OCI-LY1 (cell line): ENCODE measurements around the gene NUTM1.

Experiments used
- H2AFZ ChIP-seq: fragments of 200-600 bp; sonication (generic), shearing (Covaris generic); 2 replicates; pipeline ENCODE4 v1.6.0; 2014; ENCODE audit warnings: antibody characterized with exemption, mild to moderate bottlenecking, low read length
- H3F3A ChIP-seq: fragments of 200-600 bp; sonication (generic), shearing (Covaris generic); 2 replicates; pipeline ENCODE4 v1.6.0; 2014; ENCODE audit warnings: mild to moderate bottlenecking, antibody characterized with exemption, low read length, moderate library complexity; ENCODE audit not compliant: insufficient read depth
- H3K27ac ChIP-seq: fragments of 200-600 bp; sonication (generic); 2 replicates; pipeline ENCODE4 v1.5.1; 2014; ENCODE audit warnings: low read length, mixed run types, mild to moderate bottlenecking, low read depth; ENCODE audit not compliant: poor library complexity, severe bottlenecking
- H3K27me3 ChIP-seq: fragments of 200-600 bp; sonication (generic); 2 replicates; pipeline ENCODE4 v1.6.0; 2014; ENCODE audit warnings: antibody characterized with exemption, mild to moderate bottlenecking, low read length, moderate library complexity; ENCODE audit not compliant: insufficient read depth
- H3K36me3 ChIP-seq: fragments of 200-600 bp; sonication (generic); 2 replicates; pipeline ENCODE4 v1.6.1; 2014; ENCODE audit warnings: mild to moderate bottlenecking, antibody characterized with exemption, low read length, moderate library complexity, mixed read lengths; ENCODE audit not compliant: insufficient read depth
- H3K4me1 ChIP-seq: fragments of 200-600 bp; sonication (generic); 2 replicates; pipeline ENCODE4 v1.5.1; 2014; ENCODE audit warnings: mild to moderate bottlenecking, low read length, moderate library complexity; ENCODE audit not compliant: insufficient read depth, severe bottlenecking
- H3K4me2 ChIP-seq: fragments of 200-600 bp; sonication (generic), shearing (Covaris generic); 2 replicates; pipeline ENCODE4 v1.6.1; 2014; ENCODE audit warnings: low read length
- H3K4me3 ChIP-seq: fragments of 200-600 bp; sonication (generic); 2 replicates; pipeline ENCODE4 v1.5.1; 2014; ENCODE audit warnings: low read length, low read depth, mild to moderate bottlenecking, mixed read lengths; ENCODE audit not compliant: poor library complexity, severe bottlenecking
- H3K79me2 ChIP-seq: fragments of 200-600 bp; shearing (Covaris generic); 2 replicates; pipeline ENCODE4 v1.6.1; 2016; ENCODE audit warnings: mixed run types, low read length, mixed read lengths; ENCODE audit not compliant: insufficient read depth
- H3K9ac ChIP-seq: fragments of 200-600 bp; sonication (generic), shearing (Covaris generic); 2 replicates; pipeline ENCODE4 v1.6.1; 2014; ENCODE audit warnings: mild to moderate bottlenecking, low read length, mixed read lengths
- H3K9me2 ChIP-seq: fragments of 200-600 bp; sonication (generic), shearing (Covaris generic); 2 replicates; pipeline ENCODE4 v1.6.1; 2014; ENCODE audit warnings: low read depth, mild to moderate bottlenecking, low read length, mixed read lengths
- H3K9me3 ChIP-seq: fragments of 200-600 bp; shearing (Covaris generic); 2 replicates; pipeline ENCODE4 v1.6.1; 2014; ENCODE audit warnings: low read length, mixed read lengths
- H4K20me1 ChIP-seq: fragments of 200-600 bp; sonication (generic), shearing (Covaris generic); 2 replicates; pipeline ENCODE4 v1.6.0; 2016; ENCODE audit warnings: mild to moderate bottlenecking, low read length; ENCODE audit not compliant: insufficient read depth
- EZH2 ChIP-seq: fragments of 200-600 bp; sonication (generic), shearing (Covaris generic); IDR thresholded peaks from 2 replicates; pipeline ENCODE4 v1.8.0; 2017; ENCODE audit warnings: borderline replicate concordance, mixed run types, mild to moderate bottlenecking, antibody characterized with exemption, low read length, moderate library complexity, mixed read lengths
- TF ChIP-seq, protein P1 (sequence below): fragments of 200-600 bp; sonication (generic), shearing (Covaris generic); IDR thresholded peaks from 2 replicates; pipeline ENCODE4 v1.5.1; 2017; ENCODE audit warnings: mild to moderate bottlenecking, antibody characterized with exemption, low read length, moderate library complexity, mixed read lengths

NUTM1 gene

GRCh38 chr15:34314491-34315490, 28.3 kb upstream of the NUTM1 start:
- TF ChIP-seq, protein P1, sequence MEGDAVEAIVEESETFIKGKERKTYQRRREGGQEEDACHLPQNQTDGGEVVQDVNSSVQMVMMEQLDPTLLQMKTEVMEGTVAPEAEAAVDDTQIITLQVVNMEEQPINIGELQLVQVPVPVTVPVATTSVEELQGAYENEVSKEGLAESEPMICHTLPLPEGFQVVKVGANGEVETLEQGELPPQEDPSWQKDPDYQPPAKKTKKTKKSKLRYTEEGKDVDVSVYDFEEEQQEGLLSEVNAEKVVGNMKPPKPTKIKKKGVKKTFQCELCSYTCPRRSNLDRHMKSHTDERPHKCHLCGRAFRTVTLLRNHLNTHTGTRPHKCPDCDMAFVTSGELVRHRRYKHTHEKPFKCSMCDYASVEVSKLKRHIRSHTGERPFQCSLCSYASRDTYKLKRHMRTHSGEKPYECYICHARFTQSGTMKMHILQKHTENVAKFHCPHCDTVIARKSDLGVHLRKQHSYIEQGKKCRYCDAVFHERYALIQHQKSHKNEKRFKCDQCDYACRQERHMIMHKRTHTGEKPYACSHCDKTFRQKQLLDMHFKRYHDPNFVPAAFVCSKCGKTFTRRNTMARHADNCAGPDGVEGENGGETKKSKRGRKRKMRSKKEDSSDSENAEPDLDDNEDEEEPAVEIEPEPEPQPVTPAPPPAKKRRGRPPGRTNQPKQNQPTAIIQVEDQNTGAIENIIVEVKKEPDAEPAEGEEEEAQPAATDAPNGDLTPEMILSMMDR: no peak
- TF ChIP-seq EZH2: no peak
- Histone ChIP-seq H3K9ac (no peak overlapping the region), H3K4me2 (no peak overlapping the region), H3K27me3 (no peaks in the 10 kb centered on the region), H3F3A (no peaks in the 10 kb centered on the region), H3K27ac (no peak overlapping the region), H3K9me2 (no peaks in the 10 kb centered on the region), H3K4me3 (no peak overlapping the region), H3K4me1 (no peaks in the 10 kb centered on the region), H3K79me2 (no peaks in the 10 kb centered on the region), H4K20me1 (no peaks in the 10 kb centered on the region), H3K9me3 (no peaks in the 10 kb centered on the region), H3K36me3 (no peaks in the 10 kb centered on the region), H2AFZ (no peak overlapping the region)

DNA sequence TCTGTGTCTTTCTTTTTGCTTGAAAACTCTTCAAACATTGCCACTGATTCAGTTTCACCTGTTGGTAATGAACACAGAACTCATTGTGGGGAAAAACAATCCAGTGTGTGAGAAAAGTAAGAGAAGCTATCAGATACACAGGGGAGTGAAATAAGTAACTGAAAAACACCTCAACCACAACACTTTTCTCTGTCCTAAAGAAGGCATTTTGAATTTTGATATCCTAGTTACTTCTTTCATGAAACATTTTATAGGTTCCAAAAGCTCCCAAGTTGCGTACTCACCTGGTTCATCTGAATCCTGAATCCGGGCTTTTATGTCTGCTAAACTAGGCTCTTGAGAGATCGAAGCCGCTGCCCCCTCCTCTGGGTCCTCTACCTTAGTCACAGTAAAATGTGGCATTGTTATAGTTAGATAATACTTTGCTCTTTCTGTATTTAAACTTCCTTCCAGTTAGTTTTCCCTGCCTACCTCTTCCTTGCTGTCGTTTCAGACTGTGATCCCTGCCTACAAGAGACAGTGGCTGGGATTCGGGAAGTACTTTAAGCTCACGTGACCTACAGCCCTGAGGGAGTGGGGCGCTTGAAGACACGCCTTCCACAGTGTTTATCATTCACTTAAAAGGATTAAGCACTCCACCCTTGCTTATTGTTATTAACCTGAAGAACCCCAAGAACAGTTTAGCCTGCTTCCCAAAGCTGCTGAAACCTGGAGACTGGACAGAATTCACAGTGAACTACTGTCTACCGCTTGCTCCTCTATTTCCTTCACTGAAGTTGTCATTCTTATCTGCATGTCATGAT, 24.6 kb upstream of the NUTM1 start:
- no peaks in the 10 kb centered on the region for H3K4me1 ChIP-seq
- H3K27ac ChIP-seq: no peak overlapping the region
- no peaks in the 10 kb centered on the region for H3K79me2 ChIP-seq
- no peak overlapping the region for H2AFZ ChIP-seq
- no peaks in the 10 kb centered on the region for H3K27me3 ChIP-seq
- no peaks in the 10 kb centered on the region for H3K36me3 ChIP-seq
- no peaks in the 10 kb centered on the region for H4K20me1 ChIP-seq
- H3F3A ChIP-seq: no peaks in the 10 kb centered on the region
- peak overlapping the region; percentile 36 for H3K4me3 ChIP-seq
- no peak overlapping the region for H3K9ac ChIP-seq
- H3K9me2 ChIP-seq: no peaks in the 10 kb centered on the region
- H3K4me2 ChIP-seq: 0 out of 2 replicates have a peak overlapping the region, but pooled peaks have one; percentile 31
- H3K9me3 ChIP-seq: no peaks in the 10 kb centered on the region
- TF ChIP-seq, protein P1: no peak
- no peak for TF ChIP-seq EZH2

- Histone ChIP-seq H3K9me3 (no peaks in the 10 kb centered on the region), H3K9ac (no peak overlapping the region), H2AFZ (no peak overlapping the region), H3K4me2 (no peak overlapping the region), H3K4me1 (no peaks in the 10 kb centered on the region), H3K36me3 (no peaks in the 10 kb centered on the region), H3F3A (no peaks in the 10 kb centered on the region), H3K27me3 (no peaks in the 10 kb centered on the region), H3K27ac (no peak overlapping the region), H3K4me3 (no peak overlapping the region), H3K79me2 (no peaks in the 10 kb centered on the region), H4K20me1 (no peaks in the 10 kb centered on the region), H3K9me2 (no peaks in the 10 kb centered on the region)
- TF ChIP-seq, protein P1: no peak
- TF ChIP-seq EZH2: no peak
Observed at GRCh38 chr15:34323217-34323616, 19.9 kb upstream of the NUTM1 start.
